VCaP (cell line): Measurements from ENCODE around the gene TDP1.
A peak's percentile ranks its signal among the peaks of the same experiment; 100 is the strongest.

Experiments
- H3K27ac ChIP-seq: fragments of 450-650 bp; 2 replicates; pipeline ENCODE4 v1.5.1; 2017
- TF ChIP-seq, protein P1 (sequence below): fragments of 450-650 bp; conservative IDR thresholded peaks from 2 replicates; pipeline ENCODE4 v1.5.1; 2017; ENCODE audit warnings: mild to moderate bottlenecking, moderate library complexity

TDP1 gene

GRCh38 chr14:89955745-89956660 is at the start of gene TDP1:
Gene TDP1, plus strand, starts transcription at chr14:89955927. Its CDS starts 7,188 bp downstream, at chr14:89963115.
- TF ChIP-seq, protein P1, sequence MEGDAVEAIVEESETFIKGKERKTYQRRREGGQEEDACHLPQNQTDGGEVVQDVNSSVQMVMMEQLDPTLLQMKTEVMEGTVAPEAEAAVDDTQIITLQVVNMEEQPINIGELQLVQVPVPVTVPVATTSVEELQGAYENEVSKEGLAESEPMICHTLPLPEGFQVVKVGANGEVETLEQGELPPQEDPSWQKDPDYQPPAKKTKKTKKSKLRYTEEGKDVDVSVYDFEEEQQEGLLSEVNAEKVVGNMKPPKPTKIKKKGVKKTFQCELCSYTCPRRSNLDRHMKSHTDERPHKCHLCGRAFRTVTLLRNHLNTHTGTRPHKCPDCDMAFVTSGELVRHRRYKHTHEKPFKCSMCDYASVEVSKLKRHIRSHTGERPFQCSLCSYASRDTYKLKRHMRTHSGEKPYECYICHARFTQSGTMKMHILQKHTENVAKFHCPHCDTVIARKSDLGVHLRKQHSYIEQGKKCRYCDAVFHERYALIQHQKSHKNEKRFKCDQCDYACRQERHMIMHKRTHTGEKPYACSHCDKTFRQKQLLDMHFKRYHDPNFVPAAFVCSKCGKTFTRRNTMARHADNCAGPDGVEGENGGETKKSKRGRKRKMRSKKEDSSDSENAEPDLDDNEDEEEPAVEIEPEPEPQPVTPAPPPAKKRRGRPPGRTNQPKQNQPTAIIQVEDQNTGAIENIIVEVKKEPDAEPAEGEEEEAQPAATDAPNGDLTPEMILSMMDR: peak; percentile 31
- H3K27ac ChIP-seq: peak within 1 kb of the TSS; percentile 90

DNA sequence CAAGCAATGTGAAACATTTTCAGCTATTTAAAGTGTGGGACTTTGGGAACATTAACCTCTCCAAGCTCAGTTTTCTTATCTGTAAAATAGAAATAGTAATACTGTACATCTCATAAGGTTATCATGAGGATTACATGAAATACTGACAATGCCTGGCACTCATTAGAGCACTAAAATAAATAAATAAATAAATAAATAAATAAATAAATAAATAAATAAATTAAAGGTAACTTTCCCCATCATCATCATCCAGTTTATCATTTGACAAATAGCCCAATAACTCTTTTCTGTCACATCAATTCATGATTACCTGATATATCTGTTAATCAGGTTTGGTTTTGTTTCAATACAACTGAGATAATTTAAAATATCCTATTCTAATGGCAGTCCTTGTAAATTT is 49.7 kb upstream of the TDP1 start:
- H3K27ac ChIP-seq: peak overlapping the region; percentile 89; the same call in 1 of the 2 replicates
- TF ChIP-seq, protein P1: no peak

DNA sequence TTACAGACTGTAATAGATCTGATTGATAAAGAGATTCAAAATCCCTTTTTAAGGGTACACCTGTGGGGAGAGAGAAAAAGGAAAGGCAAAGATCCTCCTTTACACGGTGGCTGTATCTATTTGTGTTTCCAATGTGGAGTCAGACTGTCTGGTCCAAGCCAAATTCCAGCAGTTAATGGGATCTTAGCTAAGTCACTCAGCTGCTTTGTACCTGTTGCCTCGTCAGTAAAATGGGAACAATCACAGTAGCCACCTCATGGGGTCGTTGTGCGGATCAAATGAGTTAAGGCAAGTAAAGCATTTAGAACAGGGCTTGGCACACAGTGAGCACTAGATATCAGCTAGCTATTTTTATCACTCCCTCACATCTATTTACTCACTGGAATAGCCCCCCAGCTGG is 48.1 kb upstream of the TDP1 start:
- TF ChIP-seq, protein P1: no peak
- peak overlapping the region; percentile 5; the same call in 1 of the 2 replicates for H3K27ac ChIP-seq

GRCh38 chr14:89908712-89909450 is 46.8 kb upstream of the TDP1 start:
- H3K27ac ChIP-seq: peak overlapping the region; percentile 93
- TF ChIP-seq, protein P1: no peak

- TF ChIP-seq, protein P1: no peak
- H3K27ac ChIP-seq: peak overlapping the region; percentile 93
Measured at GRCh38 chr14:89909586-89909985, 46.1 kb upstream of the TDP1 start.

DNA sequence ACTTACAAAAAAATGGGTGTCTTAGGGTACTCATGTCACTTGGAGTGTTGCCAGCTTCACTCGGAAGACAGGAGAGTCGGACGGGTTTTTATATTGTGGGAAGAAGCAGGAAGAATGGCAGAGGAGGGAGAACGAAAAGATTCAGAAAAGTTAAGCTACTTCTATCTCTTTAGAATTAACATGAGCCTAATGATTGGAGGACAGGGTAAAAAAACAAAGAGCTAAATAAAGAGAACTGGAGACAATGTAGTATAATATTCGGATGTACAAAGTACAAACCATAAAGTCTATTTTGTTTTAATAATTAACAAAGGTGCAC is 45.1 kb upstream of the TDP1 start:
- TF ChIP-seq, protein P1: no peak
- peak overlapping the region; percentile 93 for H3K27ac ChIP-seq

DNA sequence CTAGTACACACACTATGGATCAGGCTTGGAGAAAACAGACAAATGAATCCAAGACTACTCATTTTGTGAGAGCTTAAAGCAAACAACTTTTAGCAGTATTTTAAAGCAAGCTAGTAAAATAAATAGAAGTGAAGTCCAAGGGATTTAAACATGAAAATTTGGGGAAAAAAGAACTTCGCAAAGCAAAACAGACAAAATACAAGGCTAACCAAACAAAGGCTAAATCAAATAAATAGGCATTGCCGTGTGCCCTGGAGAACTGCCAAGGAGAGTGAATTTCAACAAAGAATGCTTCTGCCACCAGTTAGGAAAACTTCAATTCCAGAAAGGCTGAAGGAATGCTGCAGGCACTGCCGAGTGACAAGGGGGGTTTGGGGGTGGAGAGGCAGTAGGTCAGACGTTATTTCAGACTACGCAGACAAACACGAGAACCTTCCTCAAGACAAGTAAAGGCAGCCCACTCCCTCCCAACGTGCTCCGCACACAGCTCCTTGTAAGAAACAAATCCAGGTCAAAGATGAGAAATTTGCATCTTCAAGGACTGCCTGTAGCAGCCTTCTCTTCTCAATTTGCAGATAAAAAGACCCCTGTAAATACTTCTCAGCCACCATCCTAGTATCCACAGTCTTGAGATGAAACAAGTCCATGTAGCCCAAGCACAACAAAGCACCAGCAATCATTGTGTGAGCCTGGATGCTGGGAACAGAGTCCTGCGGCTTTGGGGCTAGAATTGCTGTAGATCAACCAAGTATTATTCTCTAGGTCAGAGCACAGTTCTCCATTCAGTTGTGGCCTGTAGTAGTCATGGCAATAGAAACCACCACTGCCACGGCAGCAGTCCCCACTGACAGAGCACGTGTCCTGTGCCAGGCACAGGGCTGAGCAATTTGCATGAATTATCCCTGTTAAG is 44.5 kb upstream of the TDP1 start:
- TF ChIP-seq, protein P1: no peak
- H3K27ac ChIP-seq: peak overlapping the region; percentile 93
